ENCODE measurements around the gene FHIP1B.
A peak's percentile ranks its signal among the peaks of the same experiment; 100 is the strongest.

Gene FHIP1B

DNA sequence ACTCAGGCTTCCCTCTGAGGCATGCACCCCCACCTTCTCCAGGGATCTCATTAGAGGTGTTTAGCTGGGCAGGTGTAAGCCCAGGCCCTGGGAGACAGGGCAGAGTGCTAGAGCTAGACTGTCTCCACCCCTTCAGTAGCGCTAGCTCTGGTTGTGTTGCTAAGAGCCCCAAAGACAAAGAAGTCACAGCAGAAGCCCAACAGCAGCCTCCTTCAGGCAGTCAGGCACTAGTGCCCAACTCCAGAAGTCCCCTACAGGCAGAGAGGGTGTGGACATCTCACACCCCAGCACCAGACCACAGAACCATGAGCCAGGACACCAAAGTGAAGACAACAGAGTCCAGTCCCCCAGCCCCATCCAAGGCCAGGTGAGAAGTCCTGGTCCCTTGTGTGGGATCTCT, 4.5 kb upstream of the FHIP1B start, which contains the start of gene CNGA4:
TSS of gene CNGA4 (plus strand) at position 188 of the 400 bp plus-strand sequence. CDS start at position 306, 118 bp downstream.
- no peak for DNase-seq

DNA sequence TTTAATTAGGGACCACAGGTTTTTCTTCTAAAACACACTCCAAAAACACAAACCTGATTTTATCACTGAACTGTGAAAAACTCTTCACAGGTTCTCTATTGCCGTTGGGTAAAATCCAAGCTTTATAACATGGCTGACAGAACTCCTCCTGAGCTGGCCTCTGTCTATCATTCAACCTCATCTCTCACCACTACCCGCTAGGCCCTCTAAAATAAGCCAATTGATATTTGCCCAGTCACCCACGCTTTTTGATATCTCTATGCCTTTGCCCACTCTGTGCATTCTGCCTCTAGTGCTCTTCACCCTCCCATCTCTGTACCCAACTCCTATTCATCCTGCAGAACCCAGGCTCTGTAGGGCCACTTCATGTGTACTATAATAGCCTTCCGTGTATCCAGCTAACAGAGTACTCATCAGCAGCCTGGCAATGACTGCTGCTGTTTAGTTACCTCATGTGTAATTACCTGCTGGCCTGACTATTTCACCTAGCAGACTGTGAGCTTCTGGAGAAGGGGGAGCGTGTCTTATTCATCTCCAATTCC, 3.4 kb upstream of the FHIP1B start:
- DNase-seq, result no peak

DNA sequence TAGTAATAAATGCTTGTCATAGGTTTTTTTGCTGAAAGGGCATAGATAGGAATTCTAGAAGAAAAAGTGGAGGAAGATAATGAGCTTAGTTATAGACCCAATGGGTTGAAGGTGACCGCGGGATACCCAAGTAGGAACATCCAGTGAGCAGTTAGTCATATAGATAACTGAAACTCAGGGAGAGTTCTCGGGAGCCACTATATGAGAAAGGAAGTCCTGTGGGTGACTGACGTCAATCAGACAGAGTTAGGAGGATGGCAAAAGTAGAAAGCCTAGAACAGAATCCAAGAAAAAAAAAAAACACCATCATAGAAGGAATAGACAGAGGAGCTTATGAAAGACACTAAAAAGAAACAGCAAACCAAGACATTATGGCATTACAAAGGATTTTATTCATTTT, 2.8 kb upstream of the FHIP1B start:
- no peak for DNase-seq

DNA sequence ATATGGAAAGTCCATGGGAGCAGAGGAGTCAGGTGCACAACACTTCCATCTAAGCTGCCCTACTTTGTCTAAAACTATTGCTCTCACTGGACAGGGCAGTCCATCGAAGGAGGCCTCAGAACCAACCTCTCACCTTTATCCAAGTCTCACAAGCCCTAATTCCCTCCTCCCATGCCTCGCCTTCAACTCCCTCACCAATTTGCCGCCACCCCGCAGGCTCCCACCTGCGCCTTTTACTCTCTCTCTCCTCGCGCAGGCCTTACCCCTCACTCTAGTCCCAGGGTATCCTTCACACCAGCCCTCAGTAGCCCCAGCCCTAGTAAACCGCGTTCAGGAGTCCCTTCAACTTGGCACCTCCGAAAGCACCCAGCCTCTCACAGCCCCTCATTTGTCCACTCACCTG, 451 bp downstream of the FHIP1B start:
- DNase-seq, result no peak

DNA sequence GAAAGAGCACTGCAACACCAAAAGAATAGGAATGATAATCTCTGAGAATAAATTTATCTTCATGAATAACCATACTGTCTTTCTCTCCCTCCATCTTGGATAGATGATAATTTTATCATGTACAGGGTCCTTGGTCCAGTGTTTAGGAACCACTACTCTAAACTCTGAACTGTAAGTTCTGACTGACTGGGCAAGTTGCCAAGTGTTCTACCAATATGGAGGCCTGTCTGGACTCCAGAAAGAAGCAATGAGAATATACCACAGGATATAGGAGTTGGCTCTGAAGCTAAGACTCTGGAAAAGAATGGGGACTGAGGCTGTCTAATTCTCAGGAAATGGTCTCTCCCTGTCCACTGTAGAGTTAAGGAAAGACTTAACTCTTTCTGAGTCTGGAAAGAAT, 1.5 kb downstream of the FHIP1B start:
- DNase-seq, result no peak

DNA sequence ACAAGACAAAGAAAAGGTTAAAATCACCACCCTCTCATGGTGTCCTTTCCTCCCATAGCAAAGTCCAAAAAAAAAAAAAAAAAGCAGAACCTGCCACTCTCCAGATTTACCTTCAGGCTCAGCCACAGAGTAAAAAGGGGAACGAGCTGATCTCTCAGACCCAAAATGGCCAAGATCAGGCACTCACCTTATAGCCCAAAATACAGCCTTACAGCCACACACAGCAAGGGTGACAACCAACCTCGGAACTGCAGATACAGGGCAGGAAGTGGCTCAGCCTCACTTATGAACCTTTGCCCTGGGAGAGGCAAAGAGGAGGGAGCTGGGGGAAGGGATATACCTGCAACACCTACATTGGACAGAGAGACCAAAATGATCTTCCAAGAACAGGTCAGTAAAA, 4.5 kb downstream of the FHIP1B start:
- no peak for DNase-seq

DNA sequence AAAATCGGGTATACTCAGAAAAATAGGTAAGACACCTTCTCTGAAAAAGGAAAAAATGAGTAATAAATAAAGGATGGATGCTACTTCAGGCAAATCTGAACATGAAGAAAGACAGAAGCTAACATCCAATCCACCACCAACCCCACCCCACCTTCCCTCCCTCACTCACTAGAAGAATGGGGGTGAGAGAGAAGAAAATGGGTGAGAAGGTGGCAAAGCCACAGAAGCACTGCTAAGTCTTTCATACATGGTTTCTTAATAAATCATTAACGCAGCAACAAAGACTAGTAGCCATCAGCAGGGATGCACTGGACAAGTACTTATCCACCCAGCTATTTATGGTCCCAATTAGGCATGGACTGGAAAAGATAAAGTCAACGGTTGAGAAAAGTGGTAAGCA, 5.9 kb downstream of the FHIP1B start:
- DNase-seq, result no peak

DNA sequence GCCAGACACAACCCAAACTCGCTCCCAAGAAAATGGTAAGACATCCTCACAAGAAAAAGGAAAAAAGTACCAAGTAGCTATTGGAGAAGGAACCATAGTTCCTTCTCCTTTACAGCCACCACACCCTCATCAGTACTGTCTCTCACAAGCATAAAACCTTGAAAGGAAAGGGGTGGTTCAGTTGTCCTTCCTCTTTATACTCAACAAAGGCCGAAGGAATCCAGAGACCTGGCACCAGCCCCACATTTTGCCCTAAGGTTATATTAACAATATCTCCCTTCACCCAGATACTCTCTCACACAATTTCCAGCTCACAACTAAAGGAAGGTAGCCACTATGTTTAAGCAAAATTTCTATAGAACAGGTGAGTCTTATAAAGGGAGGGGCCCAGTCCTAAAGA, 8.5 kb downstream of the FHIP1B start:
- DNase-seq, result no peak

DNA sequence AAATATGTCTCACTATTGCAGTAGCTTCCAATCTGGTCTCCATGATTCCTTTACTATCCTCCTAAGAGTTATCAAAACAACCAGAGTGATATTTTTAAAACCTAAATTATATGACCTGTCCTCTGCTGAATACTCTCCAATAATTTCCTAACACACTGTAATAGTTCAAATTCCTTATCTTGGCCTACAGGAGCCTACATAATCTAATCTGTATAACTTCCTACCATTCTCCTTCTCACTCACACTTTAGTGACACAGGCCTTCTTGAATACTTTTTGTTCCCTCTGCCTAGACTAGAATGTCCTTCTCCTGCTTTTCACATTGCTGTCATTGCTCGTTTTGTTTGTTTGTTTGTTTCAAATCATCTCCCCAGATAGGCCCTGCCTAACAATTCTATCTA, 9.4 kb downstream of the FHIP1B start:
- no peak for DNase-seq

DNA sequence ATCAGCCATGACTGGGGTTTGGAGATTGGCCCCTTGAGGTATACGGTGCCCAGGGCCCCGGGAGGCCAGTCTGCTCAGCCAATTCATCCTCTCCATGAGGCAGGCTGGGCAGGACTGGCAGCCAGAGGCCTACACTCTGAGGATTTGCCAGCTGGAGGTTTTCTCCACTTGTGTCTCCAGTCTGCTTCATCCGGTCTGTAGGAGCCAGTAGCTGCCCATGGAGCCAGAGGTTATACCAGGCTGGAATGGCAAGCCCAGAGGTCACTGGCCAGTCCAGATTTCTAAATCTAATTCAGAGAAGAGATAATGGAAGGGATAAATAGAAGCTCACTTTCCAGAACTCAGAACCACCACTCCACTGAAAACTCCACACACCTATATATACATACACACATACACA, 10.0 kb downstream of the FHIP1B start:
- no peak for DNase-seq

DNA sequence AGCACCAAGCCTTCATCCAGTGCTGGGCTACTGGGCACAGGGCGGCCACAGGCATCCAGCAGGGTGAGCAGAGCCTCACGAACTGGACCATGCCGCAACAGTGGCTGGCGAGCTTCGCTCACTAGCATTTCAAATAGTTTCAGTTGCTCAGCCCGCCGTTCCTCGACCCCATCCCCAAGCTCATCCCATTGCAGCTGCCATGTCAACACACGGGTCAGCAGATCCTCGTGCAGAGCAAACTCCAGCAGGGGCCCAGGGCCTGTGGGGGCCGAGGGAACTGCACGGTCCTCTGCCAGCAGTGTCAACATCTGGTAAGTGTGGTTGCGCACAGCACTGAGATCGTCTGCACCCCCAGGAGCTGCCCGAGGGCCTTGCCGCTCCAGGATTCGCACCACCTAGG, 10.6 kb downstream of the FHIP1B start:
- no peak for DNase-seq

DNA sequence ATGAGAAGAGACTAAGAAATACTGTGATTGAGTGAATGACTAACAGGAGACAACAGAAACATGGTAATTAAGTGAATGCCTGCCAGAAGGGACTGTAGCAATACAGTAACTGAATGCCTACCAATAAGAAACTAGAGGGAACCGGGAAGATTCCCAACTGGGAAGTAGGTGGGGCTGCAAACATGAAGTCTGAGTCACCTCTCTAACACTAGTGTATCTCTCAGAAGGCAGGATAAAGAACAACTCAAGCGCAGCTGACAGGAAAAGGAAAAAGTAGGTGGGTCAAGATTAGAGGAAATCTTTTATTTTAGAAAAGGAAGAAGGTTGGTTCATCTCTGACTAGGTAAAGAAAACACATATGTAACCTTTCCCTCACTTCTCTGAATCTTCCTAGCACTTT, 15.1 kb downstream of the FHIP1B start:
- DNase-seq, result peak; percentile 84

DNA sequence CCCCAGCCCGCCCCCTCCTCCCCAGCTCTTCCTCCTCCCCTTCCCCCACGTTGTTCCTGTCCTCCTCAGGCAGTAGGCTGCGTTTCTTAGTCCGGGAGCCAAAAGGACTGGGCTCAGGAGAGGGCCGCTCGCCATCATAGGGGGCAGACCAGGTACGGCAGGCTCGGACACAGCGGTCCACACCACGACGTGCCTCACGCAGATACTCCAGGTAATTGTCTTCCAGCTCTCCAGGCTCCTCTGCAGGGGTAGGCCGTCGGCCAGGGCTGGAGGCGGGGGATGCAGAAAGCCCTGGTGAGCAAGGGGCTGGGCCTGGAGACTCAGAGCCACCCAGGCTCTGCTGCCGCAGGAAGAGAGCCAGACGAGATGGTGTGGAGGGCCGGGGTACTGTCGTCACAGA, 16.7 kb downstream of the FHIP1B start:
- no peak for DNase-seq

DNA sequence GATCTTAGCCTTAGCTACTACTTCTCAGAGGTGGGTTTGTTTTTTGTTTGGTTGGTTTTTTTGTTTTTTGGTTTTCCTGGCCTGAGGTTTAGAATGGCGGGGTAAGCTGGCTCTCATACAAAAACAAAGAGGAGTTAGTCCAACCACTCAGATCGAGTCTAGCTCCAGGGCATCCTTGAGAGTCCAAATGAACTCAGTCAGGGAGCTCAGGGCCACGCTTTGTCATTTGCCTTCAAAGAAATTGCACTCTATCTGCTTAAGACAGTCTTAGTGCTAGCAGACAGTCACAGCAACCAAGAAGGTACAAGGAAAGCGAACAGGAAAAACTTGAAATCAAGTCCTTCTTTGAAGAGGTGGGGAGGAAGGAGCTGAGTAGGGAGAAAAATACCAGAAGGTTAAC, 17.9 kb downstream of the FHIP1B start:
- DNase-seq, result no peak

DNA sequence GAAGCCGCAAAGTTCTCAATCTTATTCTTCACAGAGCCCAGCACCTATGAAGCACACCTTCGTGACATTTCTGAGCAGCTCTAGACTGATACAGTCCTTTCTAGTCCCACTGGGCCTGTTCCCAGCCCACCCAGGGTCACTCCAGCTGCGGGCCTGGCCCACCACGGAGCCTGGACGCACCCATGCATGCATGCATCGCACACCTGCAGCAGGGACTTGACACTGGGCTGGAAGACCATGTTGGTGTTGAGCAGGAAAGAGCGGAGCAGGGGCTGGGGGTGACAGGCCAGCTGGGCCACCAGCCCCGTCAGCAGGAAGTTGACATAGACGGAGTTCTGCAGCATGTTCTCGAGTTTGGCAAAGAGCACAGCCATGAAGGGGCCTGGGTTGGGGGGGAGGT, 19.9 kb downstream of the FHIP1B start:
- no peak for DNase-seq

DNA sequence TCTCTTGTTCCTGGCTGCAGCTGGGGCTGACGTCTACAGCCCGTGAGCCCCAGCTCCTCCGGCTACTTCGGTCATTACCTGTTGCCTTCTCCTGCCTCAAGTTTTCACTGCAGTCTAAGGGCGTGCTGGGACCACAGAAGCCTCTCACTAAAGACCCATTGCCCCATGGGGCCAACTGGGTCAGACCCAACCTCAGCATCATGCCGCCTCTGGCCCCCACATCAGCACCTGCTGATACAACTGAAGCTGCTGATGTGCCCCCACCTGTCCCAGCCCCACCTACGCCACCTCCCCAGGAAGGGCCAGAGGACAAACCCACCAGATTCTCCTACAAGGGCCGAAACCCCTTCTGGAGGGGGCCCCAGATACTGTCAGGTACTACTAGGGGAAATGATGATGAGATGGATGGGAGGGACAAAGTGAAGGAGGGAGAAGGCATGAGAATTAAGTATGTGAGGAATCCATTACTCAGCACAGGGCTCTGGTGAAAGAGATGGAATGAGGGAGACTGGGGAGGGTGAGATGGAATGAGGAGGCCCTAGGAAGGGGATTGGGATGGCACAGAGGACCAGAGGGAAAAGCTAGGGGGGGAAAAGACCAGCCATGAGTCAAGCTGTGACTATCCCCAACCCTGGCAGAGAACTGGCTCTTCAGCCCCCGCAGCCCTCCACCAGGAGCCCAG, 24.0 kb downstream of the FHIP1B start:
- DNase-seq, result peak; percentile 59

DNA sequence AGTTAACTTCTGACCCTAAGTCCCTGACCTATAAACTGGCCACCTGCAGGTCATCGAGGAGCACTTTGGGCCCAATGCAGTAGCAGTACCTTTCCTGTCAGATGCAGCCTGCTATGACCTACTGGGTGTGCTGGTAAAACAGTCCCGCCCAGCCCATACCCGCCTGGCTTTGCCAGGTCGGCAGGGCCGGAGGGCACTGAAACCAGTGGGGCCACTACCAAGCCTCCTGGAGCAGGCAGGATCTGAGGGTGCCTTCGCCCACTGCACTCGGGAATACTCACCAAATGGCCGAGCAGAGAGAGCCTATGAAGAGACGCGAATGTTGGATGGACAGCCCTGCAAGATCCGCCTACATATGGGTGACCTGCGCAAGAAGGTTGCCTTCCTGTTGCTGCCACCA, 24.6 kb downstream of the FHIP1B start:
- DNase-seq, result no peak

DNA sequence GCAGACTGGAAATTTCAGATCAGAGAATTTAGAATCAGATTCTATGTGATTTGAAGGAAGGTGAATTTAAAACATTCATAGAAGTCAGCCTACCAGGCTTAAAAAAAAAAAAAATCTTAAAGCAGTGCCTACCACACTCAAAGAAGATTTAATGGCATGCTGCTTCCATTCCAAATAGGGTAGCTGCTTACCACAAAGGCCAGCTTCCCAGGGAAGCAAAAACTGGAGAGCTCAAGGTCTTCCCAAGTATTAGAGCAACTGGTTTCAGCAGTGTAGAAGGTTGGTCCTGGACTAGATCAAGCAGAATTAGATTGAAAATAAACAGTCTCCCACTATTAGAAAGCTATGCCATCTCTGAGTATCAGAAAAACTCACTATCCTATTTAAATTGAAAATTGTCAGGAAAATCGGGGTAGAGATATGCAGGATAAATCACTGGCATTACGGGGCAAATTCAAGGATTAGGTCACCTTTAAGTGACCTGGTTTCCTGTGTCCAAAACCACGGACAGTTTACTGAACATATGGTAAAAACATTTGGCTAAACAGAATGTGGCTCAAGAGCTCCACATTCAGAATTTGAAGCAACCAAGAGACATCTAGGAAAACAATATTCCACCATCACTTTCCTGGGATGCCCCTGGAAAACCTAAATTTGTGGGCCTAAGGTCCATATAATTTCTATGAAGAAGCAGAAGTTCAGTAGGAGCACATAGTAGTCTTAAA, 27.8 kb downstream of the FHIP1B start:
- no peak for DNase-seq

DNA sequence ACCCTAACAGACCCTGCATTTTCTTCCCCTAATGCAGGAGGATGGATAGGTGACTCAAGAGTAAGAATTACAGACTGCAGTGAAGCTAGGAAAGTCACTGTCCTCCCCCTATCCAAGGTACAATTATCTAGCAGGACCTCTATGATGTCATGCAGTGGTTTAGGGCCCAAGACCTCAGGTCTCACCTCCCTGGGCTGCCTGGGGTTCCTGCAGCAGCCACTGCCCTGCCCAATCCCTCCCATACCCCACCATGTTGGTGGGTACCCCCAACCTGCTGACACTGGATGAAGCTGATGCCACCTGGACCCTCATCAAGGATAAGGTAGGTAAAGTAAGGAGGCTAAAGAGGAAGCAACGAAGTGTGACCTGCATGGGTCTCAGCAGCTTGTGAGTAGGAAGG, 29.1 kb downstream of the FHIP1B start, which contains the start of gene C11orf42:
TSS of gene C11orf42 (plus strand) at position 192 of the 400 bp plus-strand sequence. CDS start at position 251, 59 bp downstream.
- no peak for DNase-seq

DNA sequence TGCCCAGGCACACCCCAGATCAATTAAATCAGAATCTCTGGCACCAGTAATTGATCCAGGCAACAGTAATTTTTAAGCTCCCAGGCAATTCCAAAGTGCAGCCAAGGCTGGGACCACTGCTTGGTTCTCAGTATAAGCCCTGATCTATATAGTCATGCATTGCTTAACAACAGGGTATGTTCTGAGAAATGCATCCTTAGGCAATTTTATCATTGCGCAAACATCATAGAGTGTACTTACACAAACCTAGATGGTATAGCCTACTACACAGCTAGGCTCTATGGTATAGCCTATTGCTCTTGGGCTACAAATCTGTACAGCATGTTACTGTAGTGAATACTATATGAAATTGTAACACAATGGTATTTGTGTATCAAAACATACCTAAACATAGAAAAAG, 29.7 kb downstream of the FHIP1B start:
- peak; percentile 6 for DNase-seq

DNA sequence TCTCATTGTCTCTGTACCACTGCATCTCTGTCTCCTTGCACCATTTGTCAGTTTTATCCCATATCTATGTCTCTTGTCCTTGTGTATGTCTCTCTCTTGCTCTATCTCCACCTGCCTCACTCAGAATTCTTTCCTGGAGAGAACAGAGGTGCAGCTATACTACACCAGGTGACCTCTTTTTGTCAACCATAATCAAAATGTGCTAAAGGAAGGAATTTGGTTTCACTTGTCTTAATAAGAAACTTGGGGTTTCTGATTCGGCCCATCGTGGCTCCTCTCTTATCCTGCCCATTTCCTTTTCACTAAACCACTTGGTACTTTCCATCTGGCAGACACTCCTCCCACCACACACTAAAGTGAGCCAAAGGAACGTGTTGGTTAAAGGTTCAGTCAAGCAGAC, 31.1 kb downstream of the FHIP1B start:
- no peak for DNase-seq

DNA sequence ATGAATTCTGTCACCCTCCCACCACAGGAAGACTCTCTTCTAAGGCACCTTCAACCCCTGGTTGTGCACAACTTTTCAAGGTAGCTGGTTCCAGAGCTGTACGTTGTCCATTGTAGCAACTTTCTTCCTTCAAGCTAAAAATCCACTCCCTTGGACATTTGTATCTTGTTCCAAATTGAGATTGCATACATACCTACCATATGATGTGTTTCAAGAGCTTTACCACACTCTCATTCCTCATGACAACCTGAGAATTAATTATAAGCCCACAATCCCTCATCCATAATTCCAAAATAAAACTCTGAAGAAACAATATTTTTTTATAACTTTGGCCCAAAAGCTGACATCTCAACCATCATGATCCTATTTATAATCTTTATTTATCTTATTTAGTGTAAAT, 32.4 kb downstream of the FHIP1B start:
- peak; percentile 41 for DNase-seq

DNA sequence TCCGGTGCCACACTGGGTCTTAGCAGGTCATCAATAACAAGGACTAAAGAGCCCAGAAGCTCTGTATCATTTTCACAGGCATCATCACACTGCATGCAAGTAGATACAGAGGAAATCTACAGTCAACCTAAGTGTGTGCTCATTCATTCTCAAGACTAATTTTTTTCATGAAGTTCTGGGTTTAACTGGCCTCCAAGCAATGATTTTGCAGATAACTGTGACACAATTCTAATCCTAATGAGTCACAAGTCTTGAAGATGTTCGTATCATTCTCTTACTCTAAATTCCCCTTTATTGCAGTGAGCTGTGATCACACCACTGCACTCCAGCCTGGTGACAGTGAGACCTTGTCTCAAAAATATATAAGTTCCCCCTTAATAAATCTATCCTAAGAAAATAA, 33.0 kb downstream of the FHIP1B start:
- peak; percentile 49 for DNase-seq

DNA sequence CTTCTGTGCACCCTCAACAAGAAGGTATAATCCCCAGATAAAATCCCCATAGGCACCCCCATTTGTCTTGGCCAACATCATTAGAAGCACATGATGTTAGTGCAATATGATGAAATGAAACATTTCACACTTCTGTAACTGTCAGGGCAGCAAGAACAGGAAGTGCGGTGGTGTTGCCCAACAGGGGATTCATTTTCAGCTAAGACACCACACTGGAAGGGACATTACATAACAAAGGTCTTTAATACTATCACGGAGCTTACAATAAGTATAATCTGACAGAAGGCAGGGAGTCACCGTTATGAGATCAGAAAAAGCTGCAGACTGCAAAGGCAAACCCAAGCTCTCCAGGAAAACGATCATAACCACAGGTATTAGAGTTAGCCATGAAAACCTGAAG, 33.5 kb downstream of the FHIP1B start:
- peak; percentile 7 for DNase-seq

Data from fibroblast of skin of right biceps (primary cell).